ENCODE results near the gene DTNB. TPM values are rescaled to one million over a fixed set of nuclear protein-coding genes. Genes with fewer than 3 reads are reported as not detected.

The DTNB gene
- total and polyA plus RNA-seq, 9 donors = 8.0 to 24.9 (median 17.5) TPM

GRCh38 chr2:25682082-25682481 is 8.7 kb upstream of the DTNB start:
- TF ChIP-seq EP300 (IDR thresholded peaks at IDR 0.05) = no peak
- no peak for TF ChIP-seq POLR2A (IDR thresholded peaks at IDR 0.05)
- TF ChIP-seq, protein P1, sequence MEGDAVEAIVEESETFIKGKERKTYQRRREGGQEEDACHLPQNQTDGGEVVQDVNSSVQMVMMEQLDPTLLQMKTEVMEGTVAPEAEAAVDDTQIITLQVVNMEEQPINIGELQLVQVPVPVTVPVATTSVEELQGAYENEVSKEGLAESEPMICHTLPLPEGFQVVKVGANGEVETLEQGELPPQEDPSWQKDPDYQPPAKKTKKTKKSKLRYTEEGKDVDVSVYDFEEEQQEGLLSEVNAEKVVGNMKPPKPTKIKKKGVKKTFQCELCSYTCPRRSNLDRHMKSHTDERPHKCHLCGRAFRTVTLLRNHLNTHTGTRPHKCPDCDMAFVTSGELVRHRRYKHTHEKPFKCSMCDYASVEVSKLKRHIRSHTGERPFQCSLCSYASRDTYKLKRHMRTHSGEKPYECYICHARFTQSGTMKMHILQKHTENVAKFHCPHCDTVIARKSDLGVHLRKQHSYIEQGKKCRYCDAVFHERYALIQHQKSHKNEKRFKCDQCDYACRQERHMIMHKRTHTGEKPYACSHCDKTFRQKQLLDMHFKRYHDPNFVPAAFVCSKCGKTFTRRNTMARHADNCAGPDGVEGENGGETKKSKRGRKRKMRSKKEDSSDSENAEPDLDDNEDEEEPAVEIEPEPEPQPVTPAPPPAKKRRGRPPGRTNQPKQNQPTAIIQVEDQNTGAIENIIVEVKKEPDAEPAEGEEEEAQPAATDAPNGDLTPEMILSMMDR (IDR thresholded peaks at IDR 0.05) = no peak
- 88 to 90% (median 88%) methylated on average over 4 of the region's 4 CpGs for WGBS, 3 donors
- Histone ChIP-seq H3K36me3 (no peaks in the 10 kb centered on the region), H3K4me3 (no peak overlapping the region), H3K27ac (no peak overlapping the region), H3K27me3 (no peaks in the 10 kb centered on the region), H3K9me3 (no peaks in the 10 kb centered on the region), H3K4me1 (ENCODE audit: insufficient read depth) (no peaks in the 10 kb centered on the region)
- no peak for DNase-seq
- intact Hi-C loops (cut with DNase I) = no loop called here

- TF ChIP-seq, protein P1 (IDR thresholded peaks at IDR 0.05) = no peak
- TF ChIP-seq POLR2A (IDR thresholded peaks at IDR 0.05) = no peak
- no peak for TF ChIP-seq EP300 (IDR thresholded peaks at IDR 0.05)
- Histone ChIP-seq H3K9me3 (no peaks in the 10 kb centered on the region), H3K4me1 (ENCODE audit: insufficient read depth) (no peaks in the 10 kb centered on the region), H3K4me3 (no peak overlapping the region), H3K27ac (no peak overlapping the region), H3K27me3 (no peaks in the 10 kb centered on the region), H3K36me3 (no peaks in the 10 kb centered on the region)
- DNase-seq = no peak
- intact Hi-C loops (cut with DNase I) = loop anchor here in 2 of 4 donors (10.0 kb wide), 2 partner anchors 83 to 303 kb away; no protein-coding TSS in a partner anchor
- WGBS, 3 donors = 70 to 88% (median 74%) methylated on average over 4 of the region's 4 CpGs
These were observed 4.5 kb upstream of the DTNB start for GRCh38 chr2:25677877-25678276.

GRCh38 chr2:25674077-25674362 is 643 bp upstream of the DTNB start:
- DNase-seq = no peak
- no peaks in the 10 kb centered on the region for H3K36me3 ChIP-seq
- intact Hi-C loops (cut with DNase I) = loop anchor here in 2 of 4 donors (10.0 kb wide), 2 partner anchors 79 to 299 kb away; no protein-coding TSS in a partner anchor
- H3K4me1 ChIP-seq (ENCODE audit: insufficient read depth) = no peaks in the 10 kb centered on the region
- 6 to 11% (median 10%) methylated on average over 10 of the region's 10 CpGs for WGBS, 3 donors
- H3K4me3 ChIP-seq = peak overlapping the region; percentile 84
- no peak for TF ChIP-seq POLR2A (IDR thresholded peaks at IDR 0.05)
- TF ChIP-seq, protein P1 (IDR thresholded peaks at IDR 0.05) = no peak
- no peak for TF ChIP-seq EP300 (IDR thresholded peaks at IDR 0.05)
- no peaks in the 10 kb centered on the region for H3K27me3 ChIP-seq
- peak overlapping the region; percentile 32 to 73 for H3K27ac ChIP-seq
- no peaks in the 10 kb centered on the region for H3K9me3 ChIP-seq

GRCh38 chr2:25672494-25673299 is 680 bp downstream of the DTNB start:
- Histone ChIP-seq H3K4me1 (ENCODE audit: insufficient read depth) (no peaks in the 10 kb centered on the region), H3K27me3 (no peaks in the 10 kb centered on the region), H3K36me3 (no peaks in the 10 kb centered on the region), H3K27ac (peak overlapping the region; percentile 37 to 92), H3K9me3 (no peaks in the 10 kb centered on the region), H3K4me3 (peak overlapping the region; percentile 84)
- DNase-seq = peak; percentile 45 to 76 (median 63)
- 4 to 6% (median 6%) methylated on average over 57 to 60 of the region's 60 CpGs for WGBS, 3 donors
- no peak for TF ChIP-seq POLR2A (IDR thresholded peaks at IDR 0.05)
- no peak for TF ChIP-seq EP300 (IDR thresholded peaks at IDR 0.05)
- TF ChIP-seq, protein P1 (IDR thresholded peaks at IDR 0.05) = no peak
- intact Hi-C loops (cut with DNase I) = loop anchor here in 2 of 4 donors (10.0 kb wide), 2 partner anchors 78 to 298 kb away; no protein-coding TSS in a partner anchor

Data from ovary (tissue), 9 donors.